Cardiac fibroblast (primary cell): Measurements from ENCODE around the gene TMEM179.

Source experiments
- DNase-seq, 2 donors: peaks; one replicate each; pipeline versions ENCODE4 v3.0.0 to v3.0.0-alpha.2; 2010; ENCODE audit warnings: low read depth in 2 of 2
- H3K4me3 ChIP-seq, 2 donors: replicated peaks in 1 of 2; 1 replicate in 1 of 2; 2 replicates in 1 of 2; pipeline ENCODE4 v1.5.1; 2011; ENCODE audit warnings: low read depth in 2 of 2, low read length in 2 of 2, mild to moderate bottlenecking in 2 of 2, moderate library complexity in 1 of 2
- CTCF ChIP-seq: IDR thresholded peaks from one replicate; pipeline ENCODE4 v1.5.1; 2011; ENCODE audit warnings: low read depth, mild to moderate bottlenecking, low read length, inconsistent platforms

TMEM179 gene

GRCh38 chr14:104641753-104642539, 37.4 kb upstream of the TMEM179 start:
- no peak for DNase-seq
- no peak overlapping the region for H3K4me3 ChIP-seq
- no peak for TF ChIP-seq CTCF

GRCh38 chr14:104640681-104641080, 36.1 kb upstream of the TMEM179 start:
- no peak for DNase-seq
- no peak for TF ChIP-seq CTCF
- H3K4me3 ChIP-seq, result no peak overlapping the region

GRCh38 chr14:104639885-104640548, 35.4 kb upstream of the TMEM179 start:
- peak; percentile 55 to 65 for DNase-seq
- no peak overlapping the region for H3K4me3 ChIP-seq
- peak; percentile 95 for TF ChIP-seq CTCF

GRCh38 chr14:104639471-104639870, 34.9 kb upstream of the TMEM179 start:
- no peak overlapping the region for H3K4me3 ChIP-seq
- no peak for TF ChIP-seq CTCF

GRCh38 chr14:104638927-104639450, 34.4 kb upstream of the TMEM179 start:
- no peak for DNase-seq
- H3K4me3 ChIP-seq, result no peak overlapping the region
- no peak for TF ChIP-seq CTCF

More at GRCh38 chr14:104639471-104639870, 34.9 kb upstream of the TMEM179 start:
- DNase-seq, result no peak

GRCh38 chr14:104638190-104638589, 33.6 kb upstream of the TMEM179 start:
- TF ChIP-seq CTCF, result no peak

More at GRCh38 chr14:104638190-104638589, 33.6 kb upstream of the TMEM179 start:
- no peak for DNase-seq
- no peak overlapping the region for H3K4me3 ChIP-seq
